ENCODE data around the gene CBLN3.

DNA sequence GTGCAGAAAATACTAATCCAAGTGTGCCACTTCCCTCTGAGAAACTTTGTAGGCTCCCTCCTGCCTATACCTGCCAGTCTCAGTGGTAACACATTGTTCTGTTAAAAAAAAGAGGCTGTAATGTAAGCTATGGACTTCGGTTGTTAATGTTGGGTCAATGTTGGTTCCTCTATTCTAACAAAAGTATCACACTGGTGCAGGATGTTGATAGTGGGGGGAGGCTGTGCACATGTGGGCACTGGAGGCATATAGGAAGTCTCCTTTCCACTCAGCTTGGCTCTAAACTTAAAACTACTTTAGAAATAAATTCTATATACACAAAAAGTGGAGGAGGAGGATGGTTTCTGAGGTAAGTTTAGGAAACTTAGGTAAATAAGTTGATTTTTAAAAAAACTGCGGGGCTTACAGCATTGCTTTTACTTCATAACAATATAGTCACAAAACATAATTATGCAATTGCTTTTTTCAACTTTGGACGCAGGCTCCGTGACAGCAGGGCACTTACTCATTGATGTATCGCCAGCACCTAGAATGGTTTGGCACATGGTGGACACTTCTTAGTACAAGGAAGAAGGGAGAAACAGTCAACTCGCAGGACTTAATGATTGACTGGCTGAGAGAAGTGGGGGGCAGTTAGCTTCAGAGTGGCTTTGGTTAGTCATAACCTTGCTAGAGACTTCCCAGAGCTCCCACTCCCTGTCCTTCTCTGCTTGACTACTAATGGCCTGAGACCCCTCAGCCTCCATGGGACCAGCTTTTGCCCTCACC is 38.6 kb downstream of the CBLN3 start:
- TF ChIP-seq, protein P1, sequence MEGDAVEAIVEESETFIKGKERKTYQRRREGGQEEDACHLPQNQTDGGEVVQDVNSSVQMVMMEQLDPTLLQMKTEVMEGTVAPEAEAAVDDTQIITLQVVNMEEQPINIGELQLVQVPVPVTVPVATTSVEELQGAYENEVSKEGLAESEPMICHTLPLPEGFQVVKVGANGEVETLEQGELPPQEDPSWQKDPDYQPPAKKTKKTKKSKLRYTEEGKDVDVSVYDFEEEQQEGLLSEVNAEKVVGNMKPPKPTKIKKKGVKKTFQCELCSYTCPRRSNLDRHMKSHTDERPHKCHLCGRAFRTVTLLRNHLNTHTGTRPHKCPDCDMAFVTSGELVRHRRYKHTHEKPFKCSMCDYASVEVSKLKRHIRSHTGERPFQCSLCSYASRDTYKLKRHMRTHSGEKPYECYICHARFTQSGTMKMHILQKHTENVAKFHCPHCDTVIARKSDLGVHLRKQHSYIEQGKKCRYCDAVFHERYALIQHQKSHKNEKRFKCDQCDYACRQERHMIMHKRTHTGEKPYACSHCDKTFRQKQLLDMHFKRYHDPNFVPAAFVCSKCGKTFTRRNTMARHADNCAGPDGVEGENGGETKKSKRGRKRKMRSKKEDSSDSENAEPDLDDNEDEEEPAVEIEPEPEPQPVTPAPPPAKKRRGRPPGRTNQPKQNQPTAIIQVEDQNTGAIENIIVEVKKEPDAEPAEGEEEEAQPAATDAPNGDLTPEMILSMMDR (conservative IDR thresholded peaks at IDR 0.05; ENCODE audit: low read depth, low read length) = no peak
- TF ChIP-seq, protein P2, sequence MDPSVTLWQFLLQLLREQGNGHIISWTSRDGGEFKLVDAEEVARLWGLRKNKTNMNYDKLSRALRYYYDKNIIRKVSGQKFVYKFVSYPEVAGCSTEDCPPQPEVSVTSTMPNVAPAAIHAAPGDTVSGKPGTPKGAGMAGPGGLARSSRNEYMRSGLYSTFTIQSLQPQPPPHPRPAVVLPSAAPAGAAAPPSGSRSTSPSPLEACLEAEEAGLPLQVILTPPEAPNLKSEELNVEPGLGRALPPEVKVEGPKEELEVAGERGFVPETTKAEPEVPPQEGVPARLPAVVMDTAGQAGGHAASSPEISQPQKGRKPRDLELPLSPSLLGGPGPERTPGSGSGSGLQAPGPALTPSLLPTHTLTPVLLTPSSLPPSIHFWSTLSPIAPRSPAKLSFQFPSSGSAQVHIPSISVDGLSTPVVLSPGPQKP (IDR thresholded peaks at IDR 0.05; ENCODE audit: borderline replicate concordance, low read depth, low read length) = no peak
- no peak for TF ChIP-seq CHD1 (IDR thresholded peaks at IDR 0.05; ENCODE audit: low read depth, low read length)
- TF ChIP-seq NFE2L2 (IDR thresholded peaks at IDR 0.05; ENCODE audit: low read depth, low read length) = no peak
- TF ChIP-seq MAZ (IDR thresholded peaks at IDR 0.05; ENCODE audit: borderline replicate concordance, low read depth, low read length) = no peak
- no peak for TF ChIP-seq RCOR1 (IDR thresholded peaks at IDR 0.05; ENCODE audit: insufficient replicate concordance, low read length)
- no peak for TF ChIP-seq RAD21 (IDR thresholded peaks at IDR 0.05; ENCODE audit: low read length)

Data from IMR-90 (cell line).